WTC11 (cell line): ENCODE data around the gene GSS. TPM values are rescaled to one million over a fixed set of nuclear protein-coding genes. Genes with fewer than 3 reads are reported as not detected.

Source experiments
- ATAC-seq: fragments of 200-7000 bp; cut with Tn5 transposase; 2 replicates; pipeline ENCODE4 v1.10.0; 2021; ENCODE audit warnings: mild to moderate bottlenecking, moderate library complexity
- CTCF ChIA-PET: fragments of 300-600 bp; sonication (Branson Sonifier 250); formaldehyde crosslinking; loops from one replicate; lab custom pipeline; 2021; ENCODE audit warnings: antibody characterized with exemption; lab: Charles Lee
- POLR2A ChIA-PET: fragments of 350-600 bp; sonication (Branson Sonifier 250); formaldehyde crosslinking; loops from one replicate; lab custom pipeline; 2021; ENCODE audit warnings: antibody characterized with exemption; lab: Charles Lee
- DNase-seq: peaks from one replicate; pipeline ENCODE4 v3.0.0; 2021; ENCODE audit warnings: low spot score
- H3K27ac Mint-ChIP-seq: 2 replicates; pipeline ENCODE4 v1.8.0; 2021; ENCODE audit warnings: mixed read lengths
- H3K27me3 Mint-ChIP-seq: 2 replicates; pipeline ENCODE4 v1.8.0; 2021; ENCODE audit warnings: low read depth, mild to moderate bottlenecking, moderate library complexity, mixed read lengths
- H3K36me3 Mint-ChIP-seq: 2 replicates; pipeline ENCODE4 v1.8.0; 2021; ENCODE audit warnings: mixed read lengths
- H3K4me1 Mint-ChIP-seq: 2 replicates; pipeline ENCODE4 v1.8.0; 2022; ENCODE audit warnings: mixed read lengths
- H3K4me3 Mint-ChIP-seq: 2 replicates; pipeline ENCODE4 v1.8.0; 2021; ENCODE audit warnings: mild to moderate bottlenecking, moderate library complexity, mixed read lengths
- H3K9me3 Mint-ChIP-seq: 2 replicates; pipeline ENCODE4 v1.8.0; 2021; ENCODE audit warnings: mixed read lengths
- CTCF ChIP-seq: fragments of 200-600 bp; IDR thresholded peaks from 2 replicates; pipeline ENCODE4 v1.8.0; 2022; ENCODE audit warnings: antibody characterized with exemption
- ELF4 ChIP-seq: sonication (generic); formaldehyde crosslinking; IDR thresholded peaks from 2 replicates; pipeline ENCODE4 v1.8.1; 2022; ENCODE audit warnings: low read depth, mild to moderate bottlenecking, moderate library complexity, missing genetic modification reagents
- FOXP1 ChIP-seq: sonication (generic); formaldehyde crosslinking; IDR thresholded peaks from 2 replicates; pipeline ENCODE4 v1.8.0; 2022; ENCODE audit warnings: missing genetic modification reagents, mild to moderate bottlenecking, moderate library complexity, borderline replicate concordance
- MYBL2 ChIP-seq: sonication (generic); formaldehyde crosslinking; IDR thresholded peaks from 2 replicates; pipeline ENCODE4 v1.8.1; 2023; ENCODE audit warnings: mild to moderate bottlenecking, moderate library complexity, missing genetic modification reagents
- PRDM15 ChIP-seq: sonication (generic); formaldehyde crosslinking; IDR thresholded peaks from 2 replicates; pipeline ENCODE4 v1.8.0; 2022; ENCODE audit warnings: missing genetic modification reagents
- PRRX2 ChIP-seq: fragments of 250-450 bp; sonication (Bioruptor Pico); IDR thresholded peaks from 2 replicates; pipeline ENCODE4 v1.8.0; 2021; ENCODE audit warnings: mild to moderate bottlenecking
- TEAD1 ChIP-seq: sonication (generic); formaldehyde crosslinking; IDR thresholded peaks from 2 replicates; pipeline ENCODE4 v1.8.0; 2022; ENCODE audit warnings: mild to moderate bottlenecking, missing genetic modification reagents
- ZBTB21 ChIP-seq: sonication (generic); formaldehyde crosslinking; IDR thresholded peaks from 2 replicates; pipeline ENCODE4 v1.8.1; 2023; ENCODE audit warnings: mild to moderate bottlenecking, missing genetic modification reagents, borderline replicate concordance
- ZNF121 ChIP-seq: sonication (generic); formaldehyde crosslinking; IDR thresholded peaks from 2 replicates; pipeline ENCODE4 v1.8.0; 2023; ENCODE audit warnings: missing genetic modification reagents
- ZNF423 ChIP-seq: fragments of 250-450 bp; sonication (Bioruptor Pico); IDR thresholded peaks from 2 replicates; pipeline ENCODE4 v2.1.2; 2022; ENCODE audit warnings: mild to moderate bottlenecking, moderate library complexity
- total RNA-seq: library from RNA; stranded (reverse); gene quantifications from 3 replicates; pipeline ENCODE4 v1.2.3, GENCODE V29; 2021
- TF ChIP-seq, protein P1 (sequence below): sonication (generic); formaldehyde crosslinking; IDR thresholded peaks from 2 replicates; pipeline ENCODE4 v1.8.1; 2023; ENCODE audit warnings: mild to moderate bottlenecking, missing genetic modification reagents
- TF ChIP-seq, protein P2 (sequence below): sonication (generic); formaldehyde crosslinking; IDR thresholded peaks from 2 replicates; pipeline ENCODE4 v1.8.1; 2022; ENCODE audit warnings: missing genetic modification reagents, borderline replicate concordance
- TF ChIP-seq, protein P3 (sequence below): sonication (generic); formaldehyde crosslinking; IDR thresholded peaks from 2 replicates; pipeline ENCODE4 v1.8.1; 2022; ENCODE audit warnings: mild to moderate bottlenecking, missing genetic modification reagents, moderate library complexity, borderline replicate concordance
- TF ChIP-seq, protein P4 (sequence below): sonication (generic); formaldehyde crosslinking; conservative IDR thresholded peaks from 2 replicates; pipeline ENCODE4 v1.8.1; 2023; ENCODE audit warnings: mild to moderate bottlenecking, low read depth, missing genetic modification reagents, moderate library complexity
- TF ChIP-seq, protein P5 (sequence below): sonication (generic); formaldehyde crosslinking; IDR thresholded peaks from 2 replicates; pipeline ENCODE4 v1.8.0; 2022; ENCODE audit warnings: mild to moderate bottlenecking, missing genetic modification reagents
- TF ChIP-seq, protein P6 (sequence below): sonication (generic); formaldehyde crosslinking; IDR thresholded peaks from 2 replicates; pipeline ENCODE4 v1.8.1; 2023; ENCODE audit warnings: mild to moderate bottlenecking, missing genetic modification reagents, moderate library complexity
- TF ChIP-seq, protein P7 (sequence below): fragments of 250-450 bp; sonication (Bioruptor Pico); conservative IDR thresholded peaks from 2 replicates; pipeline ENCODE4 v1.9.0; 2021; ENCODE audit warnings: mild to moderate bottlenecking

Gene GSS
- total RNA-seq, 1 experiment from 2014 or later, result 47.3 TPM

GRCh38 chr20:34896086-34896621 lies 59.5 kb downstream of the GSS start:
- ATAC-seq (no peak), DNase-seq (no peak)
- H3K4me1 Mint-ChIP-seq, result no peaks in the 10 kb centered on the region
- peaks cover 15% of the 10 kb centered on the region for H3K9me3 Mint-ChIP-seq
- no peaks in the 10 kb centered on the region for H3K27me3 Mint-ChIP-seq
- CTCF ChIA-PET, result no interaction called here
- peaks cover 20% of the 10 kb centered on the region for H3K36me3 Mint-ChIP-seq
- no peak overlapping the region for H3K27ac Mint-ChIP-seq
- POLR2A ChIA-PET, result interaction anchor here (0.7 kb wide), 1 partner anchor 53 kb away, joined by 3 read pairs; no protein-coding TSS in a partner anchor
- no peak for TF ChIP-seq ZNF423
- no peak for TF ChIP-seq MYBL2 (CRISPR knock-in tag)
- TF ChIP-seq, protein P1, sequence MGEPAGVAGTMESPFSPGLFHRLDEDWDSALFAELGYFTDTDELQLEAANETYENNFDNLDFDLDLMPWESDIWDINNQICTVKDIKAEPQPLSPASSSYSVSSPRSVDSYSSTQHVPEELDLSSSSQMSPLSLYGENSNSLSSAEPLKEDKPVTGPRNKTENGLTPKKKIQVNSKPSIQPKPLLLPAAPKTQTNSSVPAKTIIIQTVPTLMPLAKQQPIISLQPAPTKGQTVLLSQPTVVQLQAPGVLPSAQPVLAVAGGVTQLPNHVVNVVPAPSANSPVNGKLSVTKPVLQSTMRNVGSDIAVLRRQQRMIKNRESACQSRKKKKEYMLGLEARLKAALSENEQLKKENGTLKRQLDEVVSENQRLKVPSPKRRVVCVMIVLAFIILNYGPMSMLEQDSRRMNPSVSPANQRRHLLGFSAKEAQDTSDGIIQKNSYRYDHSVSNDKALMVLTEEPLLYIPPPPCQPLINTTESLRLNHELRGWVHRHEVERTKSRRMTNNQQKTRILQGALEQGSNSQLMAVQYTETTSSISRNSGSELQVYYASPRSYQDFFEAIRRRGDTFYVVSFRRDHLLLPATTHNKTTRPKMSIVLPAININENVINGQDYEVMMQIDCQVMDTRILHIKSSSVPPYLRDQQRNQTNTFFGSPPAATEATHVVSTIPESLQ (CRISPR knock-in tag), result no peak
- no peak for TF ChIP-seq CTCF
- TF ChIP-seq TEAD1 (CRISPR knock-in tag), result no peak
- TF ChIP-seq, protein P2, sequence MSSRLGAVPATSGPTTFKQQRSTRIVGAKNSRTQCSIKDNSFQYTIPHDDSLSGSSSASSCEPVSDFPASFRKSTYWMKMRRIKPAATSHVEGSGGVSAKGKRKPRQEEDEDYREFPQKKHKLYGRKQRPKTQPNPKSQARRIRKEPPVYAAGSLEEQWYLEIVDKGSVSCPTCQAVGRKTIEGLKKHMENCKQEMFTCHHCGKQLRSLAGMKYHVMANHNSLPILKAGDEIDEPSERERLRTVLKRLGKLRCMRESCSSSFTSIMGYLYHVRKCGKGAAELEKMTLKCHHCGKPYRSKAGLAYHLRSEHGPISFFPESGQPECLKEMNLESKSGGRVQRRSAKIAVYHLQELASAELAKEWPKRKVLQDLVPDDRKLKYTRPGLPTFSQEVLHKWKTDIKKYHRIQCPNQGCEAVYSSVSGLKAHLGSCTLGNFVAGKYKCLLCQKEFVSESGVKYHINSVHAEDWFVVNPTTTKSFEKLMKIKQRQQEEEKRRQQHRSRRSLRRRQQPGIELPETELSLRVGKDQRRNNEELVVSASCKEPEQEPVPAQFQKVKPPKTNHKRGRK (CRISPR knock-in tag), result no peak
- TF ChIP-seq ZNF121 (CRISPR knock-in tag), result no peak
- TF ChIP-seq PRRX2 (CRISPR knock-in tag), result no peak
- TF ChIP-seq ELF4 (CRISPR knock-in tag), result no peak
- TF ChIP-seq, protein P3, sequence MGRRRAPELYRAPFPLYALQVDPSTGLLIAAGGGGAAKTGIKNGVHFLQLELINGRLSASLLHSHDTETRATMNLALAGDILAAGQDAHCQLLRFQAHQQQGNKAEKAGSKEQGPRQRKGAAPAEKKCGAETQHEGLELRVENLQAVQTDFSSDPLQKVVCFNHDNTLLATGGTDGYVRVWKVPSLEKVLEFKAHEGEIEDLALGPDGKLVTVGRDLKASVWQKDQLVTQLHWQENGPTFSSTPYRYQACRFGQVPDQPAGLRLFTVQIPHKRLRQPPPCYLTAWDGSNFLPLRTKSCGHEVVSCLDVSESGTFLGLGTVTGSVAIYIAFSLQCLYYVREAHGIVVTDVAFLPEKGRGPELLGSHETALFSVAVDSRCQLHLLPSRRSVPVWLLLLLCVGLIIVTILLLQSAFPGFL (CRISPR knock-in tag), result no peak
- no peak for TF ChIP-seq PRDM15 (CRISPR knock-in tag)
- H3K4me3 Mint-ChIP-seq, result no peak overlapping the region

GRCh38 chr20:34895465-34895864 lies 60.1 kb downstream of the GSS start:
- Mint-ChIP-seq H3K4me1 (no peaks in the 10 kb centered on the region), H3K9me3 (peaks cover 15% of the 10 kb centered on the region), H3K27me3 (no peaks in the 10 kb centered on the region), H3K36me3 (peaks cover 20% of the 10 kb centered on the region), H3K4me3 (no peak overlapping the region), H3K27ac (no peak overlapping the region)
- POLR2A ChIA-PET, result no interaction called here
- DNase-seq (no peak), ATAC-seq (no peak)
- CTCF ChIA-PET, result no interaction called here
- TF ChIP-seq, protein P4, sequence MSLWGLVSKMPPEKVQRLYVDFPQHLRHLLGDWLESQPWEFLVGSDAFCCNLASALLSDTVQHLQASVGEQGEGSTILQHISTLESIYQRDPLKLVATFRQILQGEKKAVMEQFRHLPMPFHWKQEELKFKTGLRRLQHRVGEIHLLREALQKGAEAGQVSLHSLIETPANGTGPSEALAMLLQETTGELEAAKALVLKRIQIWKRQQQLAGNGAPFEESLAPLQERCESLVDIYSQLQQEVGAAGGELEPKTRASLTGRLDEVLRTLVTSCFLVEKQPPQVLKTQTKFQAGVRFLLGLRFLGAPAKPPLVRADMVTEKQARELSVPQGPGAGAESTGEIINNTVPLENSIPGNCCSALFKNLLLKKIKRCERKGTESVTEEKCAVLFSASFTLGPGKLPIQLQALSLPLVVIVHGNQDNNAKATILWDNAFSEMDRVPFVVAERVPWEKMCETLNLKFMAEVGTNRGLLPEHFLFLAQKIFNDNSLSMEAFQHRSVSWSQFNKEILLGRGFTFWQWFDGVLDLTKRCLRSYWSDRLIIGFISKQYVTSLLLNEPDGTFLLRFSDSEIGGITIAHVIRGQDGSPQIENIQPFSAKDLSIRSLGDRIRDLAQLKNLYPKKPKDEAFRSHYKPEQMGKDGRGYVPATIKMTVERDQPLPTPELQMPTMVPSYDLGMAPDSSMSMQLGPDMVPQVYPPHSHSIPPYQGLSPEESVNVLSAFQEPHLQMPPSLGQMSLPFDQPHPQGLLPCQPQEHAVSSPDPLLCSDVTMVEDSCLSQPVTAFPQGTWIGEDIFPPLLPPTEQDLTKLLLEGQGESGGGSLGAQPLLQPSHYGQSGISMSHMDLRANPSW (CRISPR knock-in tag), result no peak
- no peak for TF ChIP-seq FOXP1
- no peak for TF ChIP-seq ZBTB21 (CRISPR knock-in tag)
- TF ChIP-seq, protein P5, sequence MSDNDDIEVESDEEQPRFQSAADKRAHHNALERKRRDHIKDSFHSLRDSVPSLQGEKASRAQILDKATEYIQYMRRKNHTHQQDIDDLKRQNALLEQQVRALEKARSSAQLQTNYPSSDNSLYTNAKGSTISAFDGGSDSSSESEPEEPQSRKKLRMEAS (CRISPR knock-in tag), result no peak
- TF ChIP-seq, protein P6, sequence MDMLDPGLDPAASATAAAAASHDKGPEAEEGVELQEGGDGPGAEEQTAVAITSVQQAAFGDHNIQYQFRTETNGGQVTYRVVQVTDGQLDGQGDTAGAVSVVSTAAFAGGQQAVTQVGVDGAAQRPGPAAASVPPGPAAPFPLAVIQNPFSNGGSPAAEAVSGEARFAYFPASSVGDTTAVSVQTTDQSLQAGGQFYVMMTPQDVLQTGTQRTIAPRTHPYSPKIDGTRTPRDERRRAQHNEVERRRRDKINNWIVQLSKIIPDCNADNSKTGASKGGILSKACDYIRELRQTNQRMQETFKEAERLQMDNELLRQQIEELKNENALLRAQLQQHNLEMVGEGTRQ (CRISPR knock-in tag), result no peak
- TF ChIP-seq, protein P7, sequence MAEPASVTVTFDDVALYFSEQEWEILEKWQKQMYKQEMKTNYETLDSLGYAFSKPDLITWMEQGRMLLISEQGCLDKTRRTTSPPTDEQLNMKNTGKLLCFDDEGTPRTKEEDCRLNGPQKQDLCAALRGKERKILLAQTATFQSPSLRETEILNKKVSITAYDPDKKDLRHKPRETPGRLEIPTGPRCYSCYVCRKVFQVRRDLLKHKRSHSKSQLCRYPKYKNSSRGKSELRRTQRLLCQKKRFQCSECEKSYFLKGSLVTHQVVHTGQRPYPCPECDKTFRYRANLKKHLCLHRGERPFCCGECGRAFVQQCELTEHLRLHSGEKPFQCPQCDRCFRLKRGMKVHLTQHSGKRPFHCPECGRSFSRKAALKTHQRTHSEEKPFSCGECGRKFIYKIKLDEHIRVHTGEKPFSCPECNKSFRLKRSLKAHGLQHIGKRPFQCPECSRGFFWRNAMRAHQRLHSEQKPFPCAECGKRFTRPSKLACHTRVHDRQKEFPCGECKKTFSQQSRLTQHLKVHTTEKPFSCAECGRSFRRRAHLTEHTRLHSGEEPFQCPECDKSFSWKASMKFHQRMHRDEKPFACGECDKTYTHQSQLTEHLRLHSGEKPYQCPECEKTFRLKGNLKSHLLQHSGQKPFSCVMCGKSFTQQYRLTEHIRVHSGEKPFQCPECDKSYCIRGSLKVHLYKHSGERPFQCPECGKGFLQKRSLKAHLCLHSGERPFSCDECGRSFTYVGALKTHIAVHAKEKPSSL (CRISPR knock-in tag), result no peak
